SK-N-SH treated with all-trans-retinoic acid at 6 μM for 48 hours (cell line): ENCODE data around the gene STAG1.

Source experiments
- ATAC-seq: fragments of 200-7000 bp; cut with Tn5 transposase; 3 replicates; pipeline ENCODE4 v1.9.1; 2020; ENCODE audit warnings: mild to moderate bottlenecking, moderate library complexity
- ARNTL ChIP-seq: fragments of 450-650 bp; formaldehyde crosslinking; IDR thresholded peaks from 2 replicates; pipeline ENCODE4 v1.5.0; 2020; ENCODE audit warnings: low read depth, mild to moderate bottlenecking, moderate library complexity, borderline replicate concordance
- CSRNP3 ChIP-seq: fragments of 250-450 bp; sonication (Bioruptor Pico); IDR thresholded peaks from 2 replicates; pipeline ENCODE4 v1.5.1; 2021; ENCODE audit warnings: mild to moderate bottlenecking, moderate library complexity
- ESRRG ChIP-seq: fragments of 250-450 bp; sonication (Bioruptor Pico); IDR thresholded peaks from 2 replicates; pipeline ENCODE4 v1.6.1; 2021; ENCODE audit warnings: mild to moderate bottlenecking
- GLIS3 ChIP-seq: fragments of 250-450 bp; sonication (Bioruptor Pico); IDR thresholded peaks from 2 replicates; pipeline ENCODE4 v1.5.0; 2020; ENCODE audit warnings: mild to moderate bottlenecking, moderate library complexity
- ISL1 ChIP-seq: fragments of 250-450 bp; sonication (Bioruptor Pico); IDR thresholded peaks from 2 replicates; pipeline ENCODE4 v2.1.2; 2022; ENCODE audit warnings: mild to moderate bottlenecking, moderate library complexity
- OSR1 ChIP-seq: fragments of 250-450 bp; sonication (Bioruptor Pico); IDR thresholded peaks from 2 replicates; pipeline ENCODE4 v1.8.0; 2022; ENCODE audit warnings: moderate library complexity, mild to moderate bottlenecking, inconsistent platforms
- POU6F1 ChIP-seq: fragments of 250-450 bp; sonication (Bioruptor Pico); IDR thresholded peaks from 2 replicates; pipeline ENCODE4 v1.8.0; 2021; ENCODE audit warnings: low read depth, mild to moderate bottlenecking, moderate library complexity, borderline replicate concordance
- PPARA ChIP-seq: fragments of 250-450 bp; sonication (Bioruptor Pico); IDR thresholded peaks from 2 replicates; pipeline ENCODE4 v1.5.0; 2020; ENCODE audit warnings: mild to moderate bottlenecking, borderline replicate concordance
- RARB ChIP-seq: fragments of 250-450 bp; sonication (Bioruptor Pico); IDR thresholded peaks from 2 replicates; pipeline ENCODE4 v1.8.0; 2021; ENCODE audit warnings: mild to moderate bottlenecking, moderate library complexity
- SNAI2 ChIP-seq: fragments of 250-450 bp; sonication (Bioruptor Pico); IDR thresholded peaks from 2 replicates; pipeline ENCODE4 v1.5.0; 2020; ENCODE audit warnings: mild to moderate bottlenecking, moderate library complexity
- TCF4 ChIP-seq: fragments of 250-450 bp; sonication (Bioruptor Pico); IDR thresholded peaks from 2 replicates; pipeline ENCODE4 v1.8.0; 2021; ENCODE audit warnings: mild to moderate bottlenecking, moderate library complexity, borderline replicate concordance
- TOX ChIP-seq: fragments of 250-450 bp; sonication (Bioruptor Pico); IDR thresholded peaks from 2 replicates; pipeline ENCODE4 v1.8.0; 2021; ENCODE audit warnings: mild to moderate bottlenecking, moderate library complexity, borderline replicate concordance
- ZC3H10 ChIP-seq: fragments of 250-450 bp; sonication (Bioruptor Pico); IDR thresholded peaks from 2 replicates; pipeline ENCODE4 v1.5.1; 2021; ENCODE audit warnings: mild to moderate bottlenecking, moderate library complexity
- ZFP3 ChIP-seq: fragments of 250-450 bp; sonication (Bioruptor Pico); IDR thresholded peaks from 2 replicates; pipeline ENCODE4 v1.5.0; 2020; ENCODE audit warnings: mild to moderate bottlenecking, moderate library complexity
- ZNF565 ChIP-seq: fragments of 450-650 bp; formaldehyde crosslinking; conservative IDR thresholded peaks from 2 replicates; pipeline ENCODE4 v1.5.0; 2020; ENCODE audit warnings: low read depth, mild to moderate bottlenecking, moderate library complexity
- ZNF70 ChIP-seq: fragments of 450-650 bp; formaldehyde crosslinking; IDR thresholded peaks from 2 replicates; pipeline ENCODE4 v1.5.0; 2020; ENCODE audit warnings: mild to moderate bottlenecking, moderate library complexity
- ZNF8 ChIP-seq: fragments of 450-650 bp; formaldehyde crosslinking; IDR thresholded peaks from 2 replicates; pipeline ENCODE4 v1.5.0; 2020; ENCODE audit warnings: mild to moderate bottlenecking, moderate library complexity
- TF ChIP-seq, protein P1 (sequence below): fragments of 250-450 bp; sonication (Bioruptor Pico); IDR thresholded peaks from 2 replicates; pipeline ENCODE4 v1.5.0; 2020; ENCODE audit warnings: mild to moderate bottlenecking, moderate library complexity
- TF ChIP-seq, protein P2 (sequence below): fragments of 250-450 bp; sonication (Bioruptor Pico); IDR thresholded peaks from 2 replicates; pipeline ENCODE4 v1.5.1; 2020; ENCODE audit warnings: low read depth, mild to moderate bottlenecking, moderate library complexity

STAG1 gene

DNA sequence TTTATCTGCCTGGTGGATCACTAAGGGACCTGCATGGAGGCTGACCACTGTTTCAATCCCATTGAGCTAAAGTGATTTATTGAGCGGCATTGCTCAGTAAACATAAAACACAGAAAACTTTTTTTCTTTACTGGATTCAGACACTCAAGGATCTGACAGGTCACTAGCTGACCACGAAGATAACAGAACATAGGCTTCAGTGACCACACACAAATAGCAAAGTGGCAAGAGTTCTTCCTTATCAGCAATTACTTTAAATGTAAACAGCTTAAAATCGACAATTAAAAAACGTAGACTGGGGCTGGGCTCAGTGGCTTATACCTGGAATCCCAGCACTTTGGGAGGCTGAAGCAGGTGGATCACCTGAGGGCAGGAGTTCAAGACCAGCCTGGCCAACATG lies 48.7 kb downstream of the STAG1 start (continued):
- TF ChIP-seq, protein P1, sequence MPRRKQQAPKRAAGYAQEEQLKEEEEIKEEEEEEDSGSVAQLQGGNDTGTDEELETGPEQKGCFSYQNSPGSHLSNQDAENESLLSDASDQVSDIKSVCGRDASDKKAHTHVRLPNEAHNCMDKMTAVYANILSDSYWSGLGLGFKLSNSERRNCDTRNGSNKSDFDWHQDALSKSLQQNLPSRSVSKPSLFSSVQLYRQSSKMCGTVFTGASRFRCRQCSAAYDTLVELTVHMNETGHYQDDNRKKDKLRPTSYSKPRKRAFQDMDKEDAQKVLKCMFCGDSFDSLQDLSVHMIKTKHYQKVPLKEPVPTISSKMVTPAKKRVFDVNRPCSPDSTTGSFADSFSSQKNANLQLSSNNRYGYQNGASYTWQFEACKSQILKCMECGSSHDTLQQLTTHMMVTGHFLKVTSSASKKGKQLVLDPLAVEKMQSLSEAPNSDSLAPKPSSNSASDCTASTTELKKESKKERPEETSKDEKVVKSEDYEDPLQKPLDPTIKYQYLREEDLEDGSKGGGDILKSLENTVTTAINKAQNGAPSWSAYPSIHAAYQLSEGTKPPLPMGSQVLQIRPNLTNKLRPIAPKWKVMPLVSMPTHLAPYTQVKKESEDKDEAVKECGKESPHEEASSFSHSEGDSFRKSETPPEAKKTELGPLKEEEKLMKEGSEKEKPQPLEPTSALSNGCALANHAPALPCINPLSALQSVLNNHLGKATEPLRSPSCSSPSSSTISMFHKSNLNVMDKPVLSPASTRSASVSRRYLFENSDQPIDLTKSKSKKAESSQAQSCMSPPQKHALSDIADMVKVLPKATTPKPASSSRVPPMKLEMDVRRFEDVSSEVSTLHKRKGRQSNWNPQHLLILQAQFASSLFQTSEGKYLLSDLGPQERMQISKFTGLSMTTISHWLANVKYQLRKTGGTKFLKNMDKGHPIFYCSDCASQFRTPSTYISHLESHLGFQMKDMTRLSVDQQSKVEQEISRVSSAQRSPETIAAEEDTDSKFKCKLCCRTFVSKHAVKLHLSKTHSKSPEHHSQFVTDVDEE (CRISPR knock-in tag), result no peak
- TF ChIP-seq TOX (CRISPR knock-in tag), result no peak
- TF ChIP-seq, protein P2, sequence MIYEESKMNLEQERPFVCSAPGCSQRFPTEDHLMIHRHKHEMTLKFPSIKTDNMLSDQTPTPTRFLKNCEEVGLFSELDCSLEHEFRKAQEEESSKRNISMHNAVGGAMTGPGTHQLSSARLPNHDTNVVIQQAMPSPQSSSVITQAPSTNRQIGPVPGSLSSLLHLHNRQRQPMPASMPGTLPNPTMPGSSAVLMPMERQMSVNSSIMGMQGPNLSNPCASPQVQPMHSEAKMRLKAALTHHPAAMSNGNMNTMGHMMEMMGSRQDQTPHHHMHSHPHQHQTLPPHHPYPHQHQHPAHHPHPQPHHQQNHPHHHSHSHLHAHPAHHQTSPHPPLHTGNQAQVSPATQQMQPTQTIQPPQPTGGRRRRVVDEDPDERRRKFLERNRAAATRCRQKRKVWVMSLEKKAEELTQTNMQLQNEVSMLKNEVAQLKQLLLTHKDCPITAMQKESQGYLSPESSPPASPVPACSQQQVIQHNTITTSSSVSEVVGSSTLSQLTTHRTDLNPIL (CRISPR knock-in tag), result no peak
- no peak for TF ChIP-seq ZNF70 (CRISPR knock-in tag)
- no peak for TF ChIP-seq ARNTL (CRISPR knock-in tag)
- TF ChIP-seq, all 23 proteins: peak for 0

- TF ChIP-seq TCF4 (CRISPR knock-in tag), result no peak
- TF ChIP-seq ZNF8 (CRISPR knock-in tag), result no peak
- no peak for TF ChIP-seq OSR1 (CRISPR knock-in tag)
- TF ChIP-seq, protein P1 (CRISPR knock-in tag), result no peak
- no peak for TF ChIP-seq ZNF565 (CRISPR knock-in tag)
- no peak for TF ChIP-seq ZNF70 (CRISPR knock-in tag)
- no peak for TF ChIP-seq POU6F1 (CRISPR knock-in tag)
- TF ChIP-seq ESRRG (CRISPR knock-in tag), result no peak
- TF ChIP-seq RARB (CRISPR knock-in tag), result no peak
- TF ChIP-seq ISL1 (CRISPR knock-in tag), result no peak
- no peak for ATAC-seq
Observed at GRCh38 chr3:136699271-136699828, 52.8 kb downstream of the STAG1 start.

DNA sequence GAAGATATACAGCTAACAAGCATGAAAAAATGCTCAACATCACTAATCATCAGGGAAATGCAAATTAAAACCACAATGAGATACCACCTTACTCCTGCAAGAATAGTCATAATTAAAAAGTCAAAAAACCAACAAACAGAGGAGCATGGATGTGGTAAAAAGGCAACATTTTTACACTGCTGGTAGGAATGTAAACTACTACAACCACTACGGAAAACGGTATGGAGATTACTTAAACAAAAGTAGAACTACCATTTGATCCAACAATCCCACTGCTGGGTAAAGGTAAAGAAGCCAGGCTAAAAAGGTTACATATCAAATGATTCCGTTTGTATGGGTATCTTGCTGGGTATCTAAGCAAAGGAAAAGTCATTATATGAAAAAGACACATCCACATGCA lies 53.8 kb downstream of the STAG1 start:
- TF ChIP-seq SNAI2 (CRISPR knock-in tag) (no peak), ZFP3 (CRISPR knock-in tag) (no peak), ISL1 (CRISPR knock-in tag) (no peak), RARB (CRISPR knock-in tag) (no peak), ESRRG (CRISPR knock-in tag) (no peak), CSRNP3 (CRISPR knock-in tag) (no peak), GLIS3 (CRISPR knock-in tag) (no peak), ZC3H10 (CRISPR knock-in tag) (no peak), TOX (CRISPR knock-in tag) (no peak), PPARA (CRISPR knock-in tag) (no peak), ZNF70 (CRISPR knock-in tag) (no peak), ZNF565 (CRISPR knock-in tag) (no peak), ARNTL (CRISPR knock-in tag) (no peak)
- TF ChIP-seq, protein P1 (CRISPR knock-in tag), result no peak

More for the DNA sequence above, 53.8 kb downstream of the STAG1 start:
- no peak for ATAC-seq
